Loucy (cell line): ENCODE measurements around the gene ST6GAL1.
A peak's percentile ranks its signal among the peaks of the same experiment; 100 is the strongest.
"Not testable (repeated sequence)": the region's sequence is repeated elsewhere in the genome, so short reads cannot be mapped to it uniquely, and the experiment has no call there.

Experiments
- H2AFZ ChIP-seq: fragments of 200-600 bp; sonication (generic); 2 replicates; pipeline ENCODE4 v1.6.0; 2016; ENCODE audit warnings: antibody characterized with exemption, mild to moderate bottlenecking, low read length, moderate library complexity
- H3F3A ChIP-seq: fragments of 200-600 bp; 2 replicates; pipeline ENCODE4 v1.6.0; 2016; ENCODE audit warnings: antibody characterized with exemption, low read depth, mild to moderate bottlenecking
- H3K27me3 ChIP-seq: fragments of 200-600 bp; sonication (generic); 2 replicates; pipeline ENCODE4 v1.6.1; 2014; ENCODE audit warnings: low read length, mild to moderate bottlenecking; ENCODE audit not compliant: insufficient read depth, poor library complexity, severe bottlenecking
- H3K36me3 ChIP-seq: fragments of 200-600 bp; sonication (generic); 2 replicates; pipeline ENCODE4 v1.6.1; 2016; ENCODE audit warnings: low read length; ENCODE audit not compliant: insufficient read depth
- H3K4me1 ChIP-seq: fragments of 200-600 bp; sonication (generic); 2 replicates; pipeline ENCODE4 v1.5.1; 2014; ENCODE audit warnings: low read length, mild to moderate bottlenecking; ENCODE audit not compliant: insufficient read depth, poor library complexity, severe bottlenecking
- H3K4me2 ChIP-seq: fragments of 200-600 bp; sonication (generic); 2 replicates; pipeline ENCODE4 v1.6.0; 2014; ENCODE audit warnings: antibody characterized with exemption, low read length, low read depth, mild to moderate bottlenecking; ENCODE audit not compliant: poor library complexity, severe bottlenecking
- H3K4me3 ChIP-seq: fragments of 200-600 bp; sonication (generic); 2 replicates; pipeline ENCODE4 v1.5.1; 2014; ENCODE audit warnings: low read length, mild to moderate bottlenecking, mixed read lengths; ENCODE audit not compliant: poor library complexity, severe bottlenecking
- H3K79me2 ChIP-seq: fragments of 200-600 bp; sonication (generic); 2 replicates; pipeline ENCODE4 v1.6.1; 2014; ENCODE audit warnings: low read length; ENCODE audit not compliant: insufficient read depth
- H3K9ac ChIP-seq: fragments of 200-600 bp; sonication (generic); 2 replicates; pipeline ENCODE4 v1.6.0; 2014; ENCODE audit warnings: mild to moderate bottlenecking, low read depth, low read length, moderate library complexity; ENCODE audit not compliant: poor library complexity, severe bottlenecking
- H3K9me2 ChIP-seq: fragments of 200-600 bp; sonication (generic); replicated peaks from 2 replicates; pipeline ENCODE4 v1.6.1; 2016; ENCODE audit warnings: low read depth, low read length, mixed read lengths
- H3K9me3 ChIP-seq: fragments of 200-600 bp; sonication (generic); 2 replicates; pipeline ENCODE4 v1.6.1; 2014; ENCODE audit warnings: mild to moderate bottlenecking, antibody characterized with exemption, low read length, low read depth; ENCODE audit not compliant: insufficient read depth
- H4K20me1 ChIP-seq: fragments of 200-600 bp; sonication (generic); 2 replicates; pipeline ENCODE4 v1.6.0; 2014; ENCODE audit warnings: antibody characterized with exemption, low read length, mild to moderate bottlenecking; ENCODE audit not compliant: insufficient read depth, poor library complexity, severe bottlenecking
- CTCF ChIP-seq: fragments of 200-600 bp; sonication (generic); conservative IDR thresholded peaks from 2 replicates; pipeline ENCODE4 v1.5.1; 2014; ENCODE audit warnings: mild to moderate bottlenecking, antibody characterized with exemption, low read length
- EZH2phosphoT487 ChIP-seq: fragments of 200-600 bp; IDR thresholded peaks from 2 replicates; pipeline ENCODE4 v1.6.1; 2018; ENCODE audit warnings: antibody characterized with exemption, mild to moderate bottlenecking, moderate library complexity, borderline replicate concordance

ST6GAL1 gene

GRCh38 chr3:186901135-186901734 is 29.1 kb upstream of the ST6GAL1 start:
- no peak overlapping the region for H3K9ac ChIP-seq
- no peak overlapping the region for H3K4me2 ChIP-seq
- peaks cover 6% of the 10 kb centered on the region for H3K4me1 ChIP-seq
- H3F3A ChIP-seq: no peaks in the 10 kb centered on the region
- H3K9me2 ChIP-seq: no peaks in the 10 kb centered on the region
- peak overlapping the region; percentile 66; the same call in 1 of the 2 replicates for H2AFZ ChIP-seq
- H3K36me3 ChIP-seq: no peaks in the 10 kb centered on the region
- no peaks in the 10 kb centered on the region for H4K20me1 ChIP-seq
- H3K79me2 ChIP-seq: no peaks in the 10 kb centered on the region
- H3K27me3 ChIP-seq: no peaks in the 10 kb centered on the region
- TF ChIP-seq EZH2phosphoT487 (no peak), CTCF (no peak)
- H3K4me3 ChIP-seq: no peak overlapping the region
- no peaks in the 10 kb centered on the region for H3K9me3 ChIP-seq

- Histone ChIP-seq H2AFZ (no peak overlapping the region), H3K9ac (no peak overlapping the region), H3K9me2 (no peaks in the 10 kb centered on the region), H3K4me2 (no peak overlapping the region), H3K9me3 (no peaks in the 10 kb centered on the region), H4K20me1 (no peaks in the 10 kb centered on the region), H3K36me3 (no peaks in the 10 kb centered on the region), H3K79me2 (no peaks in the 10 kb centered on the region), H3K4me3 (no peak overlapping the region), H3K4me1 (peaks cover 4% of the 10 kb centered on the region), H3F3A (no peaks in the 10 kb centered on the region), H3K27me3 (no peaks in the 10 kb centered on the region)
- TF ChIP-seq CTCF: no peak
- no peak for TF ChIP-seq EZH2phosphoT487
These were observed 28.2 kb upstream of the ST6GAL1 start for GRCh38 chr3:186902154-186902553.

GRCh38 chr3:186902713-186903112 is 27.6 kb upstream of the ST6GAL1 start:
- H4K20me1 ChIP-seq: no peaks in the 10 kb centered on the region
- H3F3A ChIP-seq: no peaks in the 10 kb centered on the region
- no peak overlapping the region for H2AFZ ChIP-seq
- no peak overlapping the region for H3K4me2 ChIP-seq
- H3K4me1 ChIP-seq: peaks cover 4% of the 10 kb centered on the region
- H3K36me3 ChIP-seq: no peaks in the 10 kb centered on the region
- TF ChIP-seq EZH2phosphoT487 (no peak), CTCF (no peak)
- no peaks in the 10 kb centered on the region for H3K79me2 ChIP-seq
- no peaks in the 10 kb centered on the region for H3K27me3 ChIP-seq
- H3K9me3 ChIP-seq: no peaks in the 10 kb centered on the region
- H3K4me3 ChIP-seq: no peak overlapping the region
- H3K9me2 ChIP-seq: no peaks in the 10 kb centered on the region
- H3K9ac ChIP-seq: no peak overlapping the region

- H3K36me3 ChIP-seq, H2AFZ ChIP-seq, H3K4me2 ChIP-seq, H3K9me3 ChIP-seq, H3F3A ChIP-seq, H3K9ac ChIP-seq, H3K4me3 ChIP-seq, H3K4me1 ChIP-seq, H4K20me1 ChIP-seq, H3K79me2 ChIP-seq, H3K9me2 ChIP-seq, H3K27me3 ChIP-seq: not testable (repeated sequence)
These were observed 26.6 kb upstream of the ST6GAL1 start for GRCh38 chr3:186903676-186904075.

GRCh38 chr3:186907075-186907474 is 23.3 kb upstream of the ST6GAL1 start:
- H3K9ac ChIP-seq: not testable (repeated sequence)

More at GRCh38 chr3:186907075-186907474, 23.3 kb upstream of the ST6GAL1 start:
- H3K9me2 ChIP-seq, H3K27me3 ChIP-seq, H3K4me2 ChIP-seq, H3K36me3 ChIP-seq, H2AFZ ChIP-seq, H3K9me3 ChIP-seq, H4K20me1 ChIP-seq, H3K79me2 ChIP-seq, H3F3A ChIP-seq, H3K4me3 ChIP-seq: not testable (repeated sequence)
- H3K4me1 ChIP-seq: peaks cover 15% of the 10 kb centered on the region
